KOPT-K1 (cell line): ENCODE results near the gene ATP1B3.
"Not testable (repeated sequence)": the region's sequence is repeated elsewhere in the genome, so short reads cannot be mapped to it uniquely, and the experiment has no call there.

Source experiments
- H3K27ac ChIP-seq: fragments of 200-600 bp; sonication (generic); 2 replicates; pipeline ENCODE4 v1.5.1; 2016; ENCODE audit warnings: antibody characterized with exemption, mild to moderate bottlenecking, low read depth, low read length; ENCODE audit not compliant: poor library complexity, severe bottlenecking
- H3K36me3 ChIP-seq: fragments of 200-600 bp; sonication (generic); 2 replicates; pipeline ENCODE4 v1.5.1; 2017; ENCODE audit warnings: antibody characterized with exemption, mild to moderate bottlenecking, low read length, moderate library complexity; ENCODE audit not compliant: insufficient read depth
- H3K9me3 ChIP-seq: fragments of 200-600 bp; sonication (generic); 2 replicates; pipeline ENCODE4 v1.5.1; 2017; ENCODE audit warnings: antibody characterized with exemption, low read length, mild to moderate bottlenecking; ENCODE audit not compliant: insufficient read depth, poor library complexity, severe bottlenecking

The ATP1B3 gene

GRCh38 chr3:141876381-141876890, at the start of gene ATP1B3:
Gene ATP1B3 (plus strand): TSS chr3:141876643. CDS start chr3:141876802, 159 bp downstream.
- Histone ChIP-seq H3K9me3 (no peaks in the 10 kb centered on the region), H3K36me3 (peaks cover 8% of the 10 kb centered on the region; the same call in 1 of the 2 replicates), H3K27ac (peak within 1 kb of the TSS; percentile 90)

GRCh38 chr3:141828487-141828886, 48.0 kb upstream of the ATP1B3 start:
- H3K36me3 ChIP-seq: no peaks in the 10 kb centered on the region
- H3K27ac ChIP-seq: no peak overlapping the region
- no peaks in the 10 kb centered on the region for H3K9me3 ChIP-seq

- no peaks in the 10 kb centered on the region for H3K9me3 ChIP-seq
- H3K27ac ChIP-seq: no peak overlapping the region
- no peaks in the 10 kb centered on the region for H3K36me3 ChIP-seq
Observed at GRCh38 chr3:141828890-141829289, 47.6 kb upstream of the ATP1B3 start.

- Histone ChIP-seq H3K9me3 (no peaks in the 10 kb centered on the region), H3K36me3 (no peaks in the 10 kb centered on the region), H3K27ac (no peak overlapping the region)
Observed at GRCh38 chr3:141830508-141830907, 45.9 kb upstream of the ATP1B3 start.

GRCh38 chr3:141834292-141834691, 42.2 kb upstream of the ATP1B3 start:
- Histone ChIP-seq H3K36me3 (no peaks in the 10 kb centered on the region), H3K9me3 (no peaks in the 10 kb centered on the region), H3K27ac (no peak overlapping the region)

- H3K27ac ChIP-seq: no peak overlapping the region
- H3K9me3 ChIP-seq: no peaks in the 10 kb centered on the region
- H3K36me3 ChIP-seq: no peaks in the 10 kb centered on the region
Observed at GRCh38 chr3:141835557-141836229, 40.8 kb upstream of the ATP1B3 start.

GRCh38 chr3:141839389-141839788, 37.1 kb upstream of the ATP1B3 start:
- Histone ChIP-seq H3K36me3 (no peaks in the 10 kb centered on the region), H3K27ac (no peak overlapping the region), H3K9me3 (no peaks in the 10 kb centered on the region)

GRCh38 chr3:141840737-141841544, 35.5 kb upstream of the ATP1B3 start:
- no peak overlapping the region for H3K27ac ChIP-seq
- H3K9me3 ChIP-seq: no peaks in the 10 kb centered on the region
- no peaks in the 10 kb centered on the region for H3K36me3 ChIP-seq

GRCh38 chr3:141844108-141844507, 32.3 kb upstream of the ATP1B3 start:
- Histone ChIP-seq H3K27ac (no peak overlapping the region), H3K36me3 (no peaks in the 10 kb centered on the region), H3K9me3 (no peaks in the 10 kb centered on the region)

- no peak overlapping the region for H3K27ac ChIP-seq
- no peaks in the 10 kb centered on the region for H3K9me3 ChIP-seq
- no peaks in the 10 kb centered on the region for H3K36me3 ChIP-seq
Observed at GRCh38 chr3:141844812-141845211, 31.6 kb upstream of the ATP1B3 start.

GRCh38 chr3:141845407-141846049, 30.9 kb upstream of the ATP1B3 start:
- H3K9me3 ChIP-seq: no peaks in the 10 kb centered on the region
- no peak overlapping the region for H3K27ac ChIP-seq
- H3K36me3 ChIP-seq: no peaks in the 10 kb centered on the region

GRCh38 chr3:141846050-141846433, 30.4 kb upstream of the ATP1B3 start:
- H3K9me3 ChIP-seq: no peaks in the 10 kb centered on the region
- H3K36me3 ChIP-seq: no peaks in the 10 kb centered on the region
- no peak overlapping the region for H3K27ac ChIP-seq

- not testable (repeated sequence) for H3K27ac ChIP-seq, H3K36me3 ChIP-seq, H3K9me3 ChIP-seq
Observed at GRCh38 chr3:141848159-141848748, 28.2 kb upstream of the ATP1B3 start.

GRCh38 chr3:141849056-141849815, 27.2 kb upstream of the ATP1B3 start:
- no peaks in the 10 kb centered on the region for H3K9me3 ChIP-seq
- no peaks in the 10 kb centered on the region for H3K36me3 ChIP-seq
- no peak overlapping the region for H3K27ac ChIP-seq
